Astrocyte of the spinal cord (primary cell): ENCODE data around the gene B4GALT6.

Source experiments
- DNase-seq: peaks from one replicate; pipeline ENCODE4 v3.0.0; 2011; ENCODE audit warnings: low read depth, low spot score
- H3K4me3 ChIP-seq: 2 replicates; pipeline ENCODE4 v1.5.1; 2011; ENCODE audit warnings: low read depth, mild to moderate bottlenecking, low read length, moderate library complexity
- CTCF ChIP-seq: IDR thresholded peaks from 2 replicates; pipeline ENCODE4 v1.5.1; 2012; ENCODE audit warnings: low read depth, mild to moderate bottlenecking, low read length, inconsistent platforms
- in situ Hi-C: cut with HindIII; loops from 2 replicates; pipeline ENCODE4 v1.10.0; 2017; ENCODE audit warnings: low sequenced_read_pairs

Gene B4GALT6

GRCh38 chr18:31645411-31645810 lies 39.0 kb downstream of the B4GALT6 start:
- no peak for TF ChIP-seq CTCF

GRCh38 chr18:31643003-31643402 lies 41.4 kb downstream of the B4GALT6 start:
- TF ChIP-seq CTCF, result no peak
- in situ Hi-C loops, result no loop called here
- H3K4me3 ChIP-seq, result no peak overlapping the region
- DNase-seq, result no peak

More at GRCh38 chr18:31645411-31645810, 39.0 kb downstream of the B4GALT6 start:
- H3K4me3 ChIP-seq, result no peak overlapping the region
- in situ Hi-C loops, result no loop called here
- no peak for DNase-seq

- H3K4me3 ChIP-seq, result no peak overlapping the region
- no peak for DNase-seq
- TF ChIP-seq CTCF, result no peak
- in situ Hi-C loops, result no loop called here
Observed at GRCh38 chr18:31637445-31637844, 46.9 kb downstream of the B4GALT6 start.

- in situ Hi-C loops, result no loop called here
- DNase-seq, result no peak
- H3K4me3 ChIP-seq, result no peak overlapping the region
- TF ChIP-seq CTCF, result no peak
Observed at GRCh38 chr18:31636387-31636786, 48.0 kb downstream of the B4GALT6 start.

- DNase-seq, result no peak
- no peak overlapping the region for H3K4me3 ChIP-seq
Observed at GRCh38 chr18:31634331-31634713, 50.1 kb downstream of the B4GALT6 start.

GRCh38 chr18:31633392-31634330 lies 50.7 kb downstream of the B4GALT6 start:
- in situ Hi-C loops, result no loop called here

More at GRCh38 chr18:31634331-31634713, 50.1 kb downstream of the B4GALT6 start:
- TF ChIP-seq CTCF, result no peak
- in situ Hi-C loops, result no loop called here

More at GRCh38 chr18:31633392-31634330, 50.7 kb downstream of the B4GALT6 start:
- TF ChIP-seq CTCF, result no peak
- no peak for DNase-seq
- H3K4me3 ChIP-seq, result no peak overlapping the region
